Activated B cell treated with CpG ODN at 0.5 μM for 24 hours (primary cell): ENCODE data around the gene SGCD. TPM values are rescaled to one million over a fixed set of nuclear protein-coding genes. Genes with fewer than 3 reads are reported as not detected.

ENCODE experiments used
- ATAC-seq: fragments of 200-7000 bp; cut with Tn5 transposase; one replicate; pipeline ENCODE4 v1.10.0; 2021; ENCODE audit warnings: low read depth, mild to moderate bottlenecking, moderate library complexity
- CTCF ChIA-PET: fragments of 350-600 bp; sonication (Branson Sonifier 250); formaldehyde crosslinking; loops from one replicate; lab custom pipeline; 2021; ENCODE audit warnings: antibody characterized with exemption; lab: Charles Lee
- POLR2A ChIA-PET: fragments of 350-600 bp; sonication (Branson Sonifier 250); formaldehyde crosslinking; loops from one replicate; lab custom pipeline; 2021; ENCODE audit warnings: antibody characterized with exemption; lab: Charles Lee
- DNase-seq: peaks from one replicate; pipeline ENCODE4 v3.0.0; 2022
- H3K27ac Mint-ChIP-seq: one replicate; pipeline ENCODE4 v1.8.0; 2020; ENCODE audit warnings: mixed read lengths
- H3K27me3 Mint-ChIP-seq: one replicate; pipeline ENCODE4 v1.8.0; 2021; ENCODE audit warnings: mixed read lengths
- H3K36me3 Mint-ChIP-seq: one replicate; pipeline ENCODE4 v1.8.0; 2021; ENCODE audit warnings: low read depth, mixed read lengths
- H3K4me1 Mint-ChIP-seq: one replicate; pipeline ENCODE4 v1.8.0; 2021; ENCODE audit warnings: mixed read lengths
- H3K4me3 Mint-ChIP-seq: one replicate; pipeline ENCODE4 v1.8.0; 2020; ENCODE audit warnings: mild to moderate bottlenecking, mixed read lengths
- H3K9me3 Mint-ChIP-seq: one replicate; pipeline ENCODE4 v1.8.0; 2020; ENCODE audit warnings: mixed read lengths
- intact Hi-C: fragments of 100-400 bp; cut with micrococcal nuclease; formaldehyde crosslinking; loops from one replicate; pipeline ENCODE4 v1.15.1; 2024
- total RNA-seq: library from RNA; stranded (reverse); gene quantifications from 2 replicates; pipeline ENCODE4 v1.2.3, GENCODE V29; 2022
- TF ChIP-seq, protein P1 (sequence below): fragments of 200-600 bp; IDR thresholded peaks from one replicate; pipeline ENCODE4 v1.8.0; 2022; ENCODE audit warnings: antibody characterized with exemption, mild to moderate bottlenecking

SGCD gene
- total RNA-seq, 1 donor from 2014 or later: not detected

DNA sequence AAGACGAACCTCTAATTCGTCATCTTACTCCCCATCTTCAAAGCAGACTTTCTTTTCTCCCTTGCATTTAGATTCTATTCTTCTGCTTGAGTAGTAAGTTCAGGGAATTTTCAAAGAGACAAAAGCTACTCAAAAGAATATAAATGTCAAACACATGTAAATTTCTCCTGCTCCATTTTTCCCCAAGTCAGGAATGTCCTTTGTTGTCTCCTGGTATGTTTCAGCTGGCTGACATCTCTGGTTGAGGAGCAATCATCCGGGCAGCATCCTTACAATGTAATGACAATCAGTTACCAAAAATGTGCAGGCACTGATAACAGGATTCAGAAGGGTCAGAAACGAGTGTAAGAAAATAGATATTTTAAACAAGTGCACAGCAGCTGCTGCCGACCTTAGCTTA is 475.5 kb downstream of the SGCD start:
- Mint-ChIP-seq H3K36me3 (no peaks in the 10 kb centered on the region), H3K4me1 (no peaks in the 10 kb centered on the region), H3K9me3 (peaks cover 2% of the 10 kb centered on the region), H3K27ac (no peak overlapping the region), H3K27me3 (peaks cover 19% of the 10 kb centered on the region), H3K4me3 (no peak overlapping the region)
- POLR2A ChIA-PET: no interaction called here
- TF ChIP-seq, protein P1, sequence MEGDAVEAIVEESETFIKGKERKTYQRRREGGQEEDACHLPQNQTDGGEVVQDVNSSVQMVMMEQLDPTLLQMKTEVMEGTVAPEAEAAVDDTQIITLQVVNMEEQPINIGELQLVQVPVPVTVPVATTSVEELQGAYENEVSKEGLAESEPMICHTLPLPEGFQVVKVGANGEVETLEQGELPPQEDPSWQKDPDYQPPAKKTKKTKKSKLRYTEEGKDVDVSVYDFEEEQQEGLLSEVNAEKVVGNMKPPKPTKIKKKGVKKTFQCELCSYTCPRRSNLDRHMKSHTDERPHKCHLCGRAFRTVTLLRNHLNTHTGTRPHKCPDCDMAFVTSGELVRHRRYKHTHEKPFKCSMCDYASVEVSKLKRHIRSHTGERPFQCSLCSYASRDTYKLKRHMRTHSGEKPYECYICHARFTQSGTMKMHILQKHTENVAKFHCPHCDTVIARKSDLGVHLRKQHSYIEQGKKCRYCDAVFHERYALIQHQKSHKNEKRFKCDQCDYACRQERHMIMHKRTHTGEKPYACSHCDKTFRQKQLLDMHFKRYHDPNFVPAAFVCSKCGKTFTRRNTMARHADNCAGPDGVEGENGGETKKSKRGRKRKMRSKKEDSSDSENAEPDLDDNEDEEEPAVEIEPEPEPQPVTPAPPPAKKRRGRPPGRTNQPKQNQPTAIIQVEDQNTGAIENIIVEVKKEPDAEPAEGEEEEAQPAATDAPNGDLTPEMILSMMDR: no peak
- CTCF ChIA-PET: no interaction called here
- DNase-seq (no peak), ATAC-seq (no peak)
- intact Hi-C loops: no loop called here

GRCh38 chr5:156803404-156803803 is 476.4 kb downstream of the SGCD start:
- intact Hi-C loops: no loop called here
- ChIA-PET POLR2A (no interaction called here), CTCF (no interaction called here)
- H3K9me3 Mint-ChIP-seq: peaks cover 2% of the 10 kb centered on the region
- H3K4me1 Mint-ChIP-seq: no peaks in the 10 kb centered on the region
- DNase-seq (no peak), ATAC-seq (no peak)
- H3K36me3 Mint-ChIP-seq: no peaks in the 10 kb centered on the region
- no peak overlapping the region for H3K27ac Mint-ChIP-seq
- TF ChIP-seq, protein P1: no peak
- H3K4me3 Mint-ChIP-seq: no peak overlapping the region
- H3K27me3 Mint-ChIP-seq: peaks cover 19% of the 10 kb centered on the region

DNA sequence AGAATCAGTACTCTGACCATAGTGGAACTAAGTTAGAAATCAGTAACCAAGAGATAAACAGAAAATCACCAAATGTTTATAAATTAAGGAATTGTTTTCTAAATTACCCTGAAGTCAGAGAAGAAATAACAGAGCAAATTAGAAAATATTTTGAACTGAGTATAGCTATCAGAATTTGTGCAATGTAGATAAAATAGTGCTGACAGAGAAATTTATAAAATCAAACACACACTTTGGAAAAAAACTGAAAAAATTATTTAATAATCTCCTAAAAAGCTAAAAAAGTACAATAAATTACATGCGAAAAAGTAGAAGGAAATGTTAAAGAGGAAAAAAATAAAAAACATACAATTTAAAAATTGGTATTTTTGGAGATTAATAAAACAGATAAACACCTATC is 486.0 kb downstream of the SGCD start:
- DNase-seq: no peak
- POLR2A ChIA-PET: no interaction called here

DNA sequence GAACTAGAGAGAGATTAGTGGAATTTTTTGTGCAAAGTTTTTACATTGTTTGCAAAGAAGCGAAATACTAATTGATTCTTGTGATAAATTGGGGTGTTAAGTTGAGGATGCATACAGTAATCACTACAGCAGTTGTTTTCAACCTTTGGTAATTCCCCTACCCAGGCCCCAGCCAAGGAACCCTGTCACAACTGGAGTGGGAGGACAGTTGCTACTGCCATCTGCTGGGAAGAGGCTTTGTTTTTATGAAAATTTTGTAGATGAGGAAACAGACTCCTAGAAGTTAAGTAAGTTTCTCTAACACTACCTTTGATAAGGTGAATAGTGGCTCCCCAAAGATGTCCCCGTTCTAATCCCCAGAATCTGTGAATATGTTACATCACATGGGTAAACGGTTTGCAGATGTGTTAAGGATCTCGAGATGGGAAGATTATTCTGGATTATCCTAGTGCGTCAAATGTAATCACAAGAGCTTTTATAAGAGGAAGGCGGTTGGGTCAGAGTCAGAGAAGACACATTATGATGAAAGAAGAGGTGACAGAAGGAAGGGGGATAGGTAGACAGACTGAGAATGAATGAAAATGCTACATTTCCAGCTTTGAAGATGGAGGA is 489.1 kb downstream of the SGCD start:
- ATAC-seq: no peak
- H3K9me3 Mint-ChIP-seq: peaks cover under 1% of the 10 kb centered on the region
- intact Hi-C loops: loop anchor here (2.0 to 5.0 kb wide), 3 partner anchors 316 to 1674 kb away; no protein-coding TSS in a partner anchor
- TF ChIP-seq, protein P1: peak; percentile 13
- peaks cover 3% of the 10 kb centered on the region for H3K27me3 Mint-ChIP-seq
- no peak overlapping the region for H3K4me3 Mint-ChIP-seq
- no peak overlapping the region for H3K27ac Mint-ChIP-seq
- H3K36me3 Mint-ChIP-seq: no peaks in the 10 kb centered on the region
- ChIA-PET CTCF (interaction anchor here (0.8 kb wide), 1 partner anchor 330 kb away, joined by 3 read pairs; no protein-coding TSS in a partner anchor), POLR2A (no interaction called here)
- H3K4me1 Mint-ChIP-seq: no peaks in the 10 kb centered on the region
- no peak for DNase-seq

More for the DNA sequence above, 486.0 kb downstream of the SGCD start:
- TF ChIP-seq, protein P1: no peak
- Mint-ChIP-seq H3K4me1 (no peaks in the 10 kb centered on the region), H3K9me3 (peaks cover 2% of the 10 kb centered on the region), H3K36me3 (no peaks in the 10 kb centered on the region), H3K27ac (no peak overlapping the region), H3K4me3 (no peak overlapping the region), H3K27me3 (no peaks in the 10 kb centered on the region)
- intact Hi-C loops: no loop called here
- no peak for ATAC-seq
- CTCF ChIA-PET: no interaction called here
